ENCODE results near the gene DNAI7. TPM values are rescaled to one million over a fixed set of nuclear protein-coding genes. Genes with fewer than 3 reads are reported as not detected.

The DNAI7 gene
- polyA plus RNA-seq, 1 of the 3 experiments (the other 2 are of a cell fraction), result 0.30 TPM

GRCh38 chr12:25102402-25102801, 92.6 kb downstream of the DNAI7 start:
- Histone ChIP-seq H3K79me2 (ENCODE audit: insufficient read depth) (no peaks in the 10 kb centered on the region), H2AFZ (ENCODE audit: low read depth) (no peak overlapping the region), H3K36me3 (replicated peaks in 1 of 2; ENCODE audit: control insufficient read depth in 1 of 2, insufficient read depth in 2 of 2, low read length in 1 of 2) (no peaks in the 10 kb centered on the region), H3K4me3 (ENCODE audit: low read depth in 2 of 2, low read length in 1 of 2) (no peak overlapping the region), H4K20me1 (ENCODE audit: insufficient read depth) (no peaks in the 10 kb centered on the region), H3K9me3 (no peaks in the 10 kb centered on the region), H3K9ac (no peak overlapping the region), H3K27me3 (ENCODE audit: insufficient read depth) (no peaks in the 10 kb centered on the region), H3K9me2 (no peaks in the 10 kb centered on the region), H3K27ac (ENCODE audit: low read depth in 2 of 2, low read length in 1 of 2) (no peak overlapping the region), H3K4me2 (no peak overlapping the region), H3K4me1 (ENCODE audit: control insufficient read depth in 1 of 2, insufficient read depth in 2 of 2, low read depth in 1 of 2, low read length in 1 of 2) (no peaks in the 10 kb centered on the region), H3F3A (replicated peaks; ENCODE audit: insufficient read depth) (no peaks in the 10 kb centered on the region)
- ChIA-PET POLR2A (no interaction called here), CTCF (no interaction called here)
- no peak for DNase-seq
- TF ChIP-seq TEAD4 (IDR thresholded peaks at IDR 0.05; ENCODE audit: borderline replicate concordance, insufficient read depth) (no peak), REST (IDR thresholded peaks at IDR 0.05; ENCODE audit: low read depth, low read length) (no peak), POLR2AphosphoS5 (IDR thresholded peaks at IDR 0.05; ENCODE audit: low read depth, low read length) (no peak), JUND (IDR thresholded peaks at IDR 0.05) (no peak), NFIC (IDR thresholded peaks at IDR 0.05; ENCODE audit: borderline replicate concordance) (no peak), RCOR1 (IDR thresholded peaks at IDR 0.05; ENCODE audit: low read length) (no peak), TAF1 (IDR thresholded peaks at IDR 0.05; ENCODE audit: borderline replicate concordance, low read depth, low read length) (no peak), GABPA (IDR thresholded peaks at IDR 0.05; ENCODE audit: low read depth) (no peak), EZH2phosphoT487 (IDR thresholded peaks at IDR 0.05; ENCODE audit: borderline replicate concordance, low read depth) (no peak), SMC3 (IDR thresholded peaks at IDR 0.05; ENCODE audit: low read depth, low read length) (no peak), EP300 (IDR thresholded peaks at IDR 0.05; ENCODE audit: borderline replicate concordance in 1 of 2, low read depth in 1 of 2, low read length in 1 of 2) (no peak), NRF1 (IDR thresholded peaks at IDR 0.05; ENCODE audit: low read depth, low read length) (no peak), SIN3A (IDR thresholded peaks at IDR 0.05; ENCODE audit: borderline replicate concordance, low read depth, low read length) (no peak), YY1 (IDR thresholded peaks at IDR 0.05; ENCODE audit: low read depth) (no peak), CTCF (IDR thresholded peaks at IDR 0.05) (no peak)
- TF ChIP-seq, protein P1, sequence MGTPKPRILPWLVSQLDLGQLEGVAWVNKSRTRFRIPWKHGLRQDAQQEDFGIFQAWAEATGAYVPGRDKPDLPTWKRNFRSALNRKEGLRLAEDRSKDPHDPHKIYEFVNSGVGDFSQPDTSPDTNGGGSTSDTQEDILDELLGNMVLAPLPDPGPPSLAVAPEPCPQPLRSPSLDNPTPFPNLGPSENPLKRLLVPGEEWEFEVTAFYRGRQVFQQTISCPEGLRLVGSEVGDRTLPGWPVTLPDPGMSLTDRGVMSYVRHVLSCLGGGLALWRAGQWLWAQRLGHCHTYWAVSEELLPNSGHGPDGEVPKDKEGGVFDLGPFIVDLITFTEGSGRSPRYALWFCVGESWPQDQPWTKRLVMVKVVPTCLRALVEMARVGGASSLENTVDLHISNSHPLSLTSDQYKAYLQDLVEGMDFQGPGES (IDR thresholded peaks at IDR 0.05; ENCODE audit: low read depth, low read length), result no peak
- TF ChIP-seq, protein P2, sequence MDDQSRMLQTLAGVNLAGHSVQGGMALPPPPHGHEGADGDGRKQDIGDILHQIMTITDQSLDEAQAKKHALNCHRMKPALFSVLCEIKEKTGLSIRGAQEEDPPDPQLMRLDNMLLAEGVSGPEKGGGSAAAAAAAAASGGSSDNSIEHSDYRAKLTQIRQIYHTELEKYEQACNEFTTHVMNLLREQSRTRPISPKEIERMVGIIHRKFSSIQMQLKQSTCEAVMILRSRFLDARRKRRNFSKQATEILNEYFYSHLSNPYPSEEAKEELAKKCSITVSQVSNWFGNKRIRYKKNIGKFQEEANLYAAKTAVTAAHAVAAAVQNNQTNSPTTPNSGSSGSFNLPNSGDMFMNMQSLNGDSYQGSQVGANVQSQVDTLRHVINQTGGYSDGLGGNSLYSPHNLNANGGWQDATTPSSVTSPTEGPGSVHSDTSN (IDR thresholded peaks at IDR 0.05), result no peak
- TF ChIP-seq, protein P3, sequence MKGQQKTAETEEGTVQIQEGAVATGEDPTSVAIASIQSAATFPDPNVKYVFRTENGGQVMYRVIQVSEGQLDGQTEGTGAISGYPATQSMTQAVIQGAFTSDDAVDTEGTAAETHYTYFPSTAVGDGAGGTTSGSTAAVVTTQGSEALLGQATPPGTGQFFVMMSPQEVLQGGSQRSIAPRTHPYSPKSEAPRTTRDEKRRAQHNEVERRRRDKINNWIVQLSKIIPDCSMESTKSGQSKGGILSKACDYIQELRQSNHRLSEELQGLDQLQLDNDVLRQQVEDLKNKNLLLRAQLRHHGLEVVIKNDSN (IDR thresholded peaks at IDR 0.05; ENCODE audit: borderline replicate concordance, low read depth), result no peak
- WGBS (ENCODE audit: low lambda C conversion rate), result 65% methylated on average over 4 of the region's 4 CpGs

All from SK-N-SH (cell line).